Esophagus squamous epithelium (tissue), 4 donors: ENCODE measurements around the gene FN3K.

Experiments
- CTCF ChIP-seq, 6 experiments: fragments of 450-650 bp in 4 of 6; fragments of 200-600 bp in 2 of 6; sonication (generic) in 2 of 6; IDR thresholded peaks; one replicate each; pipeline ENCODE4 v1.5.1; 2016 to 2019; ENCODE audit warnings: antibody characterized with exemption in 6 of 6, mild to moderate bottlenecking in 4 of 6, moderate library complexity in 4 of 6
- POLR2A ChIP-seq, 4 donors: fragments of 450-650 bp; IDR thresholded peaks; one replicate each; pipeline ENCODE4 v1.6.1; 2017; ENCODE audit warnings: antibody characterized with exemption in 4 of 4, mild to moderate bottlenecking in 4 of 4, moderate library complexity in 3 of 4

- TF ChIP-seq CTCF (IDR thresholded peaks at IDR 0.05) (no peak), POLR2A (IDR thresholded peaks at IDR 0.05) (no peak)
Observed at GRCh38 chr17:82740906-82741759, 5.7 kb downstream of the FN3K start.
